COLO668 (cell line): ENCODE measurements around the gene ZNF200.
"Not testable (repeated sequence)": the region's sequence is repeated elsewhere in the genome, so short reads cannot be mapped to it uniquely, and the experiment has no call there.

ENCODE experiments used
- DNase-seq: peaks from one replicate; lab custom pipeline; 2025; ENCODE audit not compliant: unreplicated experiment; lab: John Stamatoyannopoulos, UW

Gene ZNF200

GRCh38 chr16:3202903-3203539 lies 31.9 kb downstream of the ZNF200 start:
- no peak for DNase-seq

GRCh38 chr16:3198334-3199072 lies 36.5 kb downstream of the ZNF200 start:
- DNase-seq = no peak

GRCh38 chr16:3197694-3198333 lies 37.1 kb downstream of the ZNF200 start:
- not testable (repeated sequence) for DNase-seq

- no peak for DNase-seq
These were observed 39.0 kb downstream of the ZNF200 start for GRCh38 chr16:3195975-3196374.

GRCh38 chr16:3194792-3195191 lies 40.2 kb downstream of the ZNF200 start:
- no peak for DNase-seq

GRCh38 chr16:3193221-3194212 lies 41.4 kb downstream of the ZNF200 start:
- no peak for DNase-seq

GRCh38 chr16:3192476-3193019 lies 42.4 kb downstream of the ZNF200 start:
- DNase-seq = no peak

- DNase-seq = no peak
These were observed 44.0 kb downstream of the ZNF200 start for GRCh38 chr16:3190949-3191353.

- no peak for DNase-seq
These were observed 45.1 kb downstream of the ZNF200 start for GRCh38 chr16:3189869-3190268.

GRCh38 chr16:3188925-3189825 lies 45.8 kb downstream of the ZNF200 start:
- peak; percentile 49 for DNase-seq

GRCh38 chr16:3188675-3188924 lies 46.4 kb downstream of the ZNF200 start:
- no peak for DNase-seq

GRCh38 chr16:3187798-3188674 lies 46.9 kb downstream of the ZNF200 start, which contains the start of gene OR1F1:
TSS of gene OR1F1 (plus strand) at chr16:3188204.
- DNase-seq = no peak

- no peak for DNase-seq
These were observed 47.8 kb downstream of the ZNF200 start for GRCh38 chr16:3186946-3187690.

- no peak for DNase-seq
These were observed 51.4 kb downstream of the ZNF200 start for GRCh38 chr16:3183445-3184139.

GRCh38 chr16:3182608-3183444 lies 52.1 kb downstream of the ZNF200 start:
- DNase-seq = peak; percentile 46

- not testable (repeated sequence) for DNase-seq
These were observed 52.7 kb downstream of the ZNF200 start for GRCh38 chr16:3182293-3182607.

GRCh38 chr16:3180445-3180878 lies 54.5 kb downstream of the ZNF200 start:
- DNase-seq = no peak
